ENCODE measurements around the gene NOP58. TPM values are rescaled to one million over a fixed set of nuclear protein-coding genes. Genes with fewer than 3 reads are reported as not detected.
A peak's percentile ranks its signal among the peaks of the same experiment; 100 is the strongest.
"Not testable (repeated sequence)": the region's sequence is repeated elsewhere in the genome, so short reads cannot be mapped to it uniquely, and the experiment has no call there.

Gene NOP58
- total RNA-seq, 4 donors from 2014 or later, result 68.2 to 151 (median 90.3) TPM

DNA sequence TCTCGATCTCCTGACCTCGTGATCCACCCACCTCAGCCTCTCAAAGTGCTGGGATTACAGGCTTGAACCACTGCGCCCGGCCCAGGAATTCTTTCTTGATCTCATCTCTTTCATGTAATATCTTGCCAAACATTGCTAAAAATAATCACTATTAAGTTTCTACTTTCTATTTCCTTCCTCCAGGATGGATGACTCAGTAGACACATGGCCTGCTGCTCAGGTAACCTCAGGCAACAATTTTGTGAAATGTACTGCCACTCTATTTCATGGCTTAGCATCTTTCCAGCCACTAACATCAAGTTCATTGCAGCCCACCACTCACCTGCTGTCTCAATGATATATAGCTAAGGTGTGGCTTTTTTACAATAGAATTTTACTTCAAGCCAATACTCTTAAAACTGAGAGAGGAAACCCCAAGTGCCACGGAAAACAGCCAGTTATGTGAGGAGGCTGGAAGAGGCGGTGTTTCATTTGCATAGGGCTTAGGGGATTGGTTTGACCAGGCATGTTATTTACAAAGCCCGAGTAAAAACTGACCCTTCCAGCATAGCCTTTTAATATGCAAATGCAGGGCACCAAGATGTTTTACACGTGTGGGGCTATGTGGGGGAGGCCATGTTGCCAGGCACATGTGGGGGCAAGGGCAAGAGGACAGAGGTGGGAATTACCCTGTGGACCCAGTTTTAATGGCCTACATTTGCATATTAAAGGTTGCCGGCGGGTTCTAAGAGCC, 15.9 kb upstream of the NOP58 start:
- intact Hi-C loops (cut with DNase I), result no loop called here
- Histone ChIP-seq H3K4me1 (no peaks in the 10 kb centered on the region), H3K27ac (no peak overlapping the region), H3K4me3 (replicated peaks in 1 of 3) (no peak overlapping the region), H3K36me3 (no peaks in the 10 kb centered on the region), H3K9me3 (no peaks in the 10 kb centered on the region), H3K27me3 (no peaks in the 10 kb centered on the region)
- no peak for TF ChIP-seq POLR2A (IDR thresholded peaks at IDR 0.05)
- TF ChIP-seq, protein P1, sequence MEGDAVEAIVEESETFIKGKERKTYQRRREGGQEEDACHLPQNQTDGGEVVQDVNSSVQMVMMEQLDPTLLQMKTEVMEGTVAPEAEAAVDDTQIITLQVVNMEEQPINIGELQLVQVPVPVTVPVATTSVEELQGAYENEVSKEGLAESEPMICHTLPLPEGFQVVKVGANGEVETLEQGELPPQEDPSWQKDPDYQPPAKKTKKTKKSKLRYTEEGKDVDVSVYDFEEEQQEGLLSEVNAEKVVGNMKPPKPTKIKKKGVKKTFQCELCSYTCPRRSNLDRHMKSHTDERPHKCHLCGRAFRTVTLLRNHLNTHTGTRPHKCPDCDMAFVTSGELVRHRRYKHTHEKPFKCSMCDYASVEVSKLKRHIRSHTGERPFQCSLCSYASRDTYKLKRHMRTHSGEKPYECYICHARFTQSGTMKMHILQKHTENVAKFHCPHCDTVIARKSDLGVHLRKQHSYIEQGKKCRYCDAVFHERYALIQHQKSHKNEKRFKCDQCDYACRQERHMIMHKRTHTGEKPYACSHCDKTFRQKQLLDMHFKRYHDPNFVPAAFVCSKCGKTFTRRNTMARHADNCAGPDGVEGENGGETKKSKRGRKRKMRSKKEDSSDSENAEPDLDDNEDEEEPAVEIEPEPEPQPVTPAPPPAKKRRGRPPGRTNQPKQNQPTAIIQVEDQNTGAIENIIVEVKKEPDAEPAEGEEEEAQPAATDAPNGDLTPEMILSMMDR (IDR thresholded peaks at IDR 0.05), result no peak
- no peak for DNase-seq
- 53 to 59% methylated on average over 10 of the region's 10 CpGs for WGBS, 2 donors

DNA sequence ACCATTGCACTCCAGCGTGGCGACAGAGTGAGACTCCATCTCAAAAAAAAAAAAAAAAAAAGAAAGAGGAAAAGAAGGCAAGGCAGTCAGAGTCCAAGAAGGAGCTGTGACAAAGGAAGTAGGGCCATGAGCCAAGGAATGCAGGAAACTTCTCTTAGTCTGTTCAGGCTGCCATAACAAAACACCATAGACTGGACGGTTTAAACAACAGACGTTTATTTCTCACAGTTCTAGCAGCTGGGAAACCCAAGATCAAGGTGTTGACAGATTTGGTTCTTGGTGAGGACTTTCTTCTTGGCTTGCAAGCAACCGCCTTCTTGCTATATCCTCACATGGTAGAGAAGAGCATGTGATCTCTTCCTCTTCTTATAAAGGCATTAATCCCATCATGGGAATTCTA, 14.1 kb upstream of the NOP58 start:
- Histone ChIP-seq H3K9me3 (no peaks in the 10 kb centered on the region), H3K27ac (no peak overlapping the region), H3K4me3 (replicated peaks in 1 of 3) (no peak overlapping the region), H3K36me3 (no peaks in the 10 kb centered on the region), H3K4me1 (no peaks in the 10 kb centered on the region), H3K27me3 (no peaks in the 10 kb centered on the region)
- intact Hi-C loops (cut with DNase I), result no loop called here
- DNase-seq, result no peak
- WGBS, 2 donors, result 71 to 80% methylated on average over 5 of the region's 5 CpGs
- TF ChIP-seq POLR2A (IDR thresholded peaks at IDR 0.05), result no peak

DNA sequence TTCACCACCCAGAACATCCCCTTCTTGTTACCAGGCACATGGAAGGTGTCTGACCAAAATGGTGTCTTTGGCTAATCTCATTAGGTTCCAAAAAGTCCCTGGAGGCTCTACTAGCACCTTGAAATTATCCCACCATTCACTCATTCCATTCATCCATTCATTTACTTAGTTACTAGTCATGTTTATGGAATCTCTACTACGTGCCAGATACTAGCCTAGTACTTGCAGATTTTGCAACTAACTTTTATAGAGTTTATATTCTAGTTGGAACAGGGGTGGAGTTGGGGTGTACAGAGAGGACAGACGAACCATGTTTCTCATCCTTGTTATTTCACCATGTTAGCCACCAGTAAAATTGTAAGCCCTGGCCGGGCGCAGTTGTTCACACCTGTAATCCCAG, 4.0 kb upstream of the NOP58 start:
- no peaks in the 10 kb centered on the region for H3K9me3 ChIP-seq

DNA sequence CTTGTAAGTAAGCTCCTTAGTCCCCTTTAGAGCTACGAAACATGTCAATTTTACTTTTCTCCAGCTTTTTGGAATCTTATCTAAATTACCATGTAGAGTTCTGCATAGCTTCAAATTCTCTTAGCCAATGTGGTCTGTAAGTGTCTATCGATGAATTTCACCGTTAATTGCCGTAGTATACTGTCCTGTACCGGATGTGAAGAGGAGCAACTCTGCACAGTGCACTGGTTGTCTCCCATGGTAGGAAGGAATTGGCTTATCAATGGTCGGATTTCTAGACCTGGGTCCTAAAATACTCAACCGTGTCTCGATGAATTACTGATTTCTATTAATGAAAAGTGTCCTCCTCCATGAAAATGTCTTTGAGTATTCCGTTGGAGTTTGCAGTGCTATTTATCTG, 1.9 kb downstream of the NOP58 start:
- intact Hi-C loops (cut with DNase I), result loop anchor here (5.0 kb wide), 1 partner anchor 365 kb away; the partner anchor contains the start of gene FAM117B
- 35 to 37% methylated on average over 9 of the region's 9 CpGs for WGBS, 2 donors
- H3K4me1 ChIP-seq, result peaks cover 0 to 6% of the 10 kb centered on the region in 2 donors
- H3K36me3 ChIP-seq, result no peaks in the 10 kb centered on the region
- H3K27me3 ChIP-seq, result no peaks in the 10 kb centered on the region
- H3K4me3 ChIP-seq (replicated peaks in 1 of 3), result peak overlapping the region in 1 of 3 donors; percentile 65
- H3K9me3 ChIP-seq, result no peaks in the 10 kb centered on the region
- no peak for DNase-seq
- TF ChIP-seq POLR2A (IDR thresholded peaks at IDR 0.05), result no peak
- TF ChIP-seq, protein P1 (IDR thresholded peaks at IDR 0.05), result no peak
- H3K27ac ChIP-seq, result no peak overlapping the region

More for the DNA sequence above, 4.0 kb upstream of the NOP58 start:
- intact Hi-C loops (cut with DNase I), result no loop called here
- WGBS, 2 donors, result 63 to 75% methylated on average over 4 of the region's 4 CpGs
- Histone ChIP-seq H3K4me1 (no peaks in the 10 kb centered on the region), H3K27ac (no peak overlapping the region), H3K36me3 (no peaks in the 10 kb centered on the region), H3K27me3 (no peaks in the 10 kb centered on the region), H3K4me3 (replicated peaks in 1 of 3) (no peak overlapping the region)
- no peak for DNase-seq
- no peak for TF ChIP-seq POLR2A (IDR thresholded peaks at IDR 0.05)
- TF ChIP-seq, protein P1 (IDR thresholded peaks at IDR 0.05), result no peak

DNA sequence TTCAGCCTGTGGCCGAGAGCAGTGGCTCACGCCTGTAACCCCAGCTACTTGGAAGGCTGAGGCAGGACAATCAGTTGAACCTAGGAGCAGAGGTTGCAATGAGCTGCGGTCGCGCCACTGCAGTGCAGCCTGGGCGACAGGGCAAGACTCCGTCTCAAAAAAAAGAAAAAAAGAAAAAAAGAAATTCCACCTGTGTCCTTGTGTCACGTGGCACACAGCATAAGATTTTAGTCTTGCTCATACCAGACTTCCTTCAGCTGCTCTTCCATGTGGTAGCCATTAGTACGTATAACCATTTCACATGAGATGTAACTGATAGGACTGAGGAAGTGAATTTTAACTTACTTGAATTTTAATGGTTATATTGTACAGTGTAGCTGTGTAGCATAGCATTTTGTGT, 4.0 kb downstream of the NOP58 start:
- H3K9me3 ChIP-seq, result no peaks in the 10 kb centered on the region
- no peaks in the 10 kb centered on the region for H3K27me3 ChIP-seq
- no peak for DNase-seq
- H3K27ac ChIP-seq, result no peak overlapping the region
- H3K36me3 ChIP-seq, result no peaks in the 10 kb centered on the region
- H3K4me3 ChIP-seq (replicated peaks in 1 of 3), result no peak overlapping the region
- 87 to 90% methylated on average over 9 of the region's 9 CpGs for WGBS, 2 donors
- TF ChIP-seq POLR2A (IDR thresholded peaks at IDR 0.05), result no peak
- H3K4me1 ChIP-seq, result peaks cover 0 to 6% of the 10 kb centered on the region in 2 donors
- intact Hi-C loops (cut with DNase I), result loop anchor here (5.0 kb wide), 1 partner anchor 363 kb away; the partner anchor contains the start of gene FAM117B

DNA sequence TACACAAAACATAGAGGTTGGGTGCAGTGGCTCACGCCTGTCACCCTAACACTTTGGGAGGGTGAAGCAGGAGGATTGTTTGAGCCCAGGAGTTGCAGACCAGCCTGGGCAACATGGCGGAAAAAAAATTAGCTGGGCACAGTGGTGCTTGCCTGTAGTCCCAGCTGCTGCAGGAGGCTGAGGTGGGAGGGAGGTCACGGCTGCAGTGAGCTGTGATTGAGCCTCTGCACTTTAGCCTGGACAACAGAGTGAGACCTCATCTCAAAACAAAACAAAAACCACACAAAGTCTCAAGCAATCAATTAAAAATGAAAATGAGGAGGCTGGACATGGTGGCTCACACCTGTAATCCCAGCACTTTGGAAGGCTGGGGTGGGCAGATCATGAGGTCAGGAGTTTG, 4.9 kb downstream of the NOP58 start:
- TF ChIP-seq, protein P1 (IDR thresholded peaks at IDR 0.05), result no peak
- TF ChIP-seq POLR2A (IDR thresholded peaks at IDR 0.05), result no peak
- WGBS, 2 donors, result 89 to 90% methylated on average over 3 of the region's 3 CpGs

DNA sequence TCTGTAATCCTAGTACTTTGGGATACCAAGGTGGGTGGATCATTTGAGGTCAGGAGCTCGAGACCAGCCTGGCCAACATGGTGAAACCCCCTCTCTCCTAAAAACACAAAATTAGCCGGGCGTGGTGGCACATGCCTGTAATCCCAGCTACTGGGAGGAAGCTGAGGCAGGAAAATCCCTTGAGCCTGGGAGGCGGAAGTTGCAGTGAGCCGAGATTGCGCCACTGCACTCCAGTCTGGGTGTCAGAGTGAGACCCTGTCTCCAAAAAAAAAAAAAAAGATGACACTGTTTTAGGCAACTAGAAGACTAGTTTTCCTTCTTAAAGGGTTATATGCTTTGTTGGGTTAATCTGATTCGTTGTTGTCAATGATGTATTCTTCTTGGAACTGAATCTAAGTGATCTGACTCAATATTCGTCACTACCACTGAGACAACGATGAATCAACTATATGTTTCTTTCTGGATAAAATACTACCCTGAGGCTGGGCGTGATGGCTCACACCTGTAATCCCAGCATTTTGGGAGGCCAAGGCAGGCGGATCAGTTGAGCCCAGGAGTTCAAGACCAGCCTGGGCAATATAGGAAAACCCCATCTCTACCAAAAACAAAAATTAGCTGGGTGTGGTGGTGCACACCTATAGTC, 10.6 kb downstream of the NOP58 start:
- 95 to 96% methylated on average over 10 to 11 of the region's 11 CpGs for WGBS, 2 donors
- intact Hi-C loops (cut with DNase I); DNase-seq: not testable (repeated sequence)

More for the DNA sequence above, 4.9 kb downstream of the NOP58 start:
- intact Hi-C loops (cut with DNase I), result no loop called here
- Histone ChIP-seq H3K4me1 (peaks cover 0 to 6% of the 10 kb centered on the region in 2 donors), H3K9me3 (no peaks in the 10 kb centered on the region), H3K36me3 (peaks cover 0 to under 1% of the 10 kb centered on the region in 2 donors), H3K4me3 (replicated peaks in 1 of 3) (no peak overlapping the region), H3K27ac (no peak overlapping the region), H3K27me3 (no peaks in the 10 kb centered on the region)
- no peak for DNase-seq

More for the DNA sequence above, 10.6 kb downstream of the NOP58 start:
- not testable (repeated sequence) for H3K36me3 ChIP-seq; H3K27ac ChIP-seq; H3K4me3 ChIP-seq (replicated peaks in 1 of 3); H3K27me3 ChIP-seq; H3K9me3 ChIP-seq
- H3K4me1 ChIP-seq, result peaks cover 5 to 18% of the 10 kb centered on the region in 2 donors

All from thyroid gland (tissue), 4 donors.